ENCODE data around the gene VCAN. TPM values are rescaled to one million over a fixed set of nuclear protein-coding genes. Genes with fewer than 3 reads are reported as not detected.

Gene VCAN
- total RNA-seq, 1 experiment from 2014 or later, result 0.72 TPM

- DNase-seq (ENCODE audit: low read depth, low spot score) (no peak), ATAC-seq (no peak)
- H3K36me3 ChIP-seq (ENCODE audit: control insufficient read depth, insufficient read depth, low read length), result no peaks in the 10 kb centered on the region; the same call in none of the 2 replicates
- ChIA-PET POLR2A (no interaction called here), CTCF (no interaction called here)
- in situ Hi-C loops (cut with HindIII; ENCODE audit: low pct_unique_long_range_greater_than_20kb, low sequenced_read_pairs), result no loop called here
- BruUV-seq (replicated peaks), result no TSS peak
- peaks cover 7% of the 10 kb centered on the region for H3K4me1 ChIP-seq (ENCODE audit: control insufficient read depth, insufficient read depth, low read length)
- no peak overlapping the region for H3K4me3 ChIP-seq (ENCODE audit: low read depth in 2 of 2, low read length in 2 of 2)
- TF ChIP-seq POLR2AphosphoS5 (IDR thresholded peaks at IDR 0.05; ENCODE audit: low read depth, low read length) (no peak), SIN3A (IDR thresholded peaks at IDR 0.05; ENCODE audit: borderline replicate concordance, insufficient read depth, low read depth, low read length) (no peak), TCF7L2 (IDR thresholded peaks at IDR 0.05; ENCODE audit: low read depth, low read length) (no peak), CTCF (IDR thresholded peaks at IDR 0.05) (no peak), REST (IDR thresholded peaks at IDR 0.05; ENCODE audit: insufficient read depth in 1 of 2, low read depth in 2 of 2, low read length in 1 of 2) (no peak)
- no peak overlapping the region for H3K27ac ChIP-seq (ENCODE audit: low read length)
- intact Hi-C loops (cut with micrococcal nuclease; ENCODE audit: unreplicated experiment), result no loop called here
- H3K27me3 ChIP-seq (ENCODE audit: control insufficient read depth, insufficient read depth, low read length), result peaks cover 48% of the 10 kb centered on the region
- H3K9me3 ChIP-seq (ENCODE audit: control insufficient read depth, insufficient read depth, low read depth, low read length), result no peaks in the 10 kb centered on the region
Observed at GRCh38 chr5:83469075-83469474, 2.5 kb upstream of the VCAN start.

- ATAC-seq (no peak), DNase-seq (ENCODE audit: low read depth, low spot score) (no peak)
- H3K4me3 ChIP-seq (ENCODE audit: low read depth in 2 of 2, low read length in 2 of 2), result peak overlapping the region in 1 of 2 experiments; percentile 49; a peak in 2 of 4 replicates
- H3K9me3 ChIP-seq (ENCODE audit: control insufficient read depth, insufficient read depth, low read depth, low read length), result no peaks in the 10 kb centered on the region
- POLR2A ChIA-PET, result no interaction called here
- no peak for TF ChIP-seq REST (IDR thresholded peaks at IDR 0.05; ENCODE audit: insufficient read depth in 1 of 2, low read depth in 2 of 2, low read length in 1 of 2)
- TF ChIP-seq TCF7L2 (IDR thresholded peaks at IDR 0.05; ENCODE audit: low read depth, low read length), result no peak
- no peak for TF ChIP-seq POLR2AphosphoS5 (IDR thresholded peaks at IDR 0.05; ENCODE audit: low read depth, low read length)
- TF ChIP-seq SIN3A (IDR thresholded peaks at IDR 0.05; ENCODE audit: borderline replicate concordance, insufficient read depth, low read depth, low read length), result no peak
- TF ChIP-seq CTCF (IDR thresholded peaks at IDR 0.05), result no peak
- CTCF ChIA-PET, result no interaction called here
- H3K4me1 ChIP-seq (ENCODE audit: control insufficient read depth, insufficient read depth, low read length), result peaks cover 9% of the 10 kb centered on the region
- in situ Hi-C loops (cut with HindIII; ENCODE audit: low pct_unique_long_range_greater_than_20kb, low sequenced_read_pairs), result no loop called here
- H3K27me3 ChIP-seq (ENCODE audit: control insufficient read depth, insufficient read depth, low read length), result peaks cover 53% of the 10 kb centered on the region
- H3K36me3 ChIP-seq (ENCODE audit: control insufficient read depth, insufficient read depth, low read length), result no peaks in the 10 kb centered on the region; the same call in none of the 2 replicates
- H3K27ac ChIP-seq (ENCODE audit: low read length), result no peak overlapping the region
- intact Hi-C loops (cut with micrococcal nuclease; ENCODE audit: unreplicated experiment), result loop anchor here (5.0 to 10.0 kb wide), 3 partner anchors 393 to 828 kb away; partner anchors contain the start of genes TMEM167A and XRCC4
- no TSS peak for BruUV-seq (replicated peaks)
Observed at GRCh38 chr5:83470526-83471404, 779 bp upstream of the VCAN start.
